T47D (cell line): Measurements from ENCODE around the gene CLASP1.
A peak's percentile ranks its signal among the peaks of the same experiment; 100 is the strongest.

Source experiments
- DNase-seq, 2 experiments: peaks; one replicate each; pipeline versions ENCODE4 v3.0.0 to v3.0.0-alpha.2; 2011 to 2012; ENCODE audit warnings: low read depth in 1 of 2, low spot score in 1 of 2
- JUND ChIP-seq: IDR thresholded peaks from 2 replicates; pipeline ENCODE4 v1.6.1; 2012; ENCODE audit warnings: low read depth
- in situ Hi-C: cut with HindIII; loops from 2 replicates; pipeline ENCODE4 v1.10.0; 2016; ENCODE audit warnings: low sequenced_read_pairs, low pct_unique_long_range_greater_than_20kb

Gene CLASP1

GRCh38 chr2:121605820-121606733, 43.2 kb downstream of the CLASP1 start:
- no peak for TF ChIP-seq JUND
- in situ Hi-C loops: no loop called here
- no peak for DNase-seq

GRCh38 chr2:121603185-121603584, 46.1 kb downstream of the CLASP1 start:
- no peak for DNase-seq
- in situ Hi-C loops: no loop called here
- TF ChIP-seq JUND: no peak

DNA sequence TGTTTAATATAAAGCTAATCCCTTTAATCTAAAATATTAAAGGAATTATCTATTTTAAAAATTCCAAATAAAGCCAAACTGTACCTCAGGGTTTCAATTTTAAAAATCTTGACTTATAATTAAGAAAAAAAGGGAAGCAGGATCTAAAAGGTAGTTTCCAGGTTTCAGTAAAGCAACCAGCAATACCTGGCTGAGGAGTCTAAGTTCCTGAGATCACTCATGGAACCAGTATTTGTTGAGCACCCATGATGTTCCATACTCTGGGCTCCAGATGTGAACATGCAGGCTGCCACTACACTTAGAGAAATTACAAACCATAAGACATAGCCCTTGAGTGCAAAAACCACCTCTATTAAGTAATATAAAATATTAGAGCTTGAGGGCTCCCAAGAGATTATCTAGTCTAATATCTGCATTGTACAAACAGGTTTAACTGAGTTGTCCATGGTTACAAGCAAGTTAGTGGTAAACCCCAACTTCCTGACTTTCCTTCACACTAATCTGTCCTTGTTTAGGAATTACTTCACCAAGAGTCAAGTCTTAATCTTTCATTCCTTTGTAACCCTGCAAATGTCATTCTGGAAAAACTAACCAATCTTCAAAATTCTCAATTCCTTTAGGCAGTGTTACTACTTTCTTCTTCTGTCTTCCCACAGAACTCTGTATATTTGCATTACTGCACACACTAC, 49.2 kb downstream of the CLASP1 start:
- no peak for TF ChIP-seq JUND
- in situ Hi-C loops: no loop called here
- DNase-seq: no peak

DNA sequence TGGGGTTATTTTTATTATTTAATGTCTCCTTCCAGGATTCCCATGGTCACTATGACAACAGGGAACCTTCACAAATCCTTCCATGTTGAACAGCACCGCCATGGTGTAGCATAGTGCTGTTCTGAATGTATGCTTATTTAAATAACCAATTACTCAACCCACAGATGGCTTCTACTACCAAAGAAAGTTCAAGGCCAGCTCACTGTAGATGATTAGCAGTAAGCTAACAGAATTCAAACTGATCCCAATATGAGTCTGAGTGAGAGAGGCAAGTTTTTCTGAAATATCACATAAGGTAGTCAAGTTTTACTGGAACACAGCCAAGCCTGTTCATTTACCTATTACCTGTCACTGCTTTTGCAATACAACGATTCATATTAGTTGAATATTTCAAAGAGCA, 51.2 kb downstream of the CLASP1 start:
- no peak for DNase-seq
- in situ Hi-C loops: no loop called here
- TF ChIP-seq JUND: no peak

GRCh38 chr2:121596221-121597080, 52.8 kb downstream of the CLASP1 start:
- no peak for TF ChIP-seq JUND

DNA sequence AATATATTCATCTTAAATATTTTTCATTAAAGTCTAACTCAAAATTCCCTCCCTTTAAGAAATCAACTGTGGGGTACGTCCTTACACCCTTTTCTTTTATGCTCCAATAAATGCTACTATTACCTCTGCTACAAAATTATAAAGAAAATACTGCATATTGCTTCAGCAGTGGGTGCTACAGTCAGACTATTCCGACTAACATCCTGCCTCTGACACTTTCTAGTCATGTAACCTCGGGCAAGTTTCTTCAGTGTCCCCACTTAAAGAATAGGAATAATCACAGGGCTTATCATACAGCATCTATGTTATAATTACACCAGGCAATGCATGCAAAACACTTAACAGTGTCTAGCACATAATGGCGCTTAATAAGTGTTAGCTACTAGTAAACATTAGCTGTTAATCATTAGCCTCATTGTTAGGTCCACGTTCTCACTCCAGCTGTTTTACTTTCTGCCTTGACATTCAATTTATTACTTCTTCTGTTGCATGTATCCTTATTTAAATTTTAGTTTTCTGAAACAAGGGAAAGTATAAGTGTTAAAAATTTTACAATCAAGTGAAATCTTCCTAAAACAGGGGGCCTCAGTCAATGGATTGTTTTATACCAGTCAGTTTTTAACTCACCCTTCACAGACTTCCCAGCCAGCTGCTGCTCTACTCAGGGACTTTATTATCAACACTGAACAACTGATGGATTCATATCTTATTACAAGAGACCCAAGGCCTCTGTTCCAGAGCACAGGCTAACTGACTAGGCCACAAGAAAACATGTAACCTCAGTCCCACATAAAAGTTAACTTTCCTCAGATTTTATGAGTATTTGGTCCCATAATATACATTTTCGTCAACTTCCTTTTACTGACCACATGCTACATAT, 54.0 kb downstream of the CLASP1 start:
- no peak for TF ChIP-seq JUND
- in situ Hi-C loops: no loop called here
- no peak for DNase-seq

More at GRCh38 chr2:121596221-121597080, 52.8 kb downstream of the CLASP1 start:
- peak; percentile 26 to 59 for DNase-seq
- in situ Hi-C loops: no loop called here

GRCh38 chr2:121591199-121591598, 58.1 kb downstream of the CLASP1 start:
- no peak for TF ChIP-seq JUND
- in situ Hi-C loops: no loop called here
- DNase-seq: no peak

- no peak for TF ChIP-seq JUND
- DNase-seq: no peak
- in situ Hi-C loops: no loop called here
These were observed 60.9 kb downstream of the CLASP1 start for GRCh38 chr2:121588357-121588756.

GRCh38 chr2:121587131-121587530, 62.1 kb downstream of the CLASP1 start:
- TF ChIP-seq JUND: no peak
- no peak for DNase-seq
- in situ Hi-C loops: no loop called here

- no peak for DNase-seq
- in situ Hi-C loops: no loop called here
- no peak for TF ChIP-seq JUND
These were observed 64.5 kb downstream of the CLASP1 start for GRCh38 chr2:121584741-121585140.

DNA sequence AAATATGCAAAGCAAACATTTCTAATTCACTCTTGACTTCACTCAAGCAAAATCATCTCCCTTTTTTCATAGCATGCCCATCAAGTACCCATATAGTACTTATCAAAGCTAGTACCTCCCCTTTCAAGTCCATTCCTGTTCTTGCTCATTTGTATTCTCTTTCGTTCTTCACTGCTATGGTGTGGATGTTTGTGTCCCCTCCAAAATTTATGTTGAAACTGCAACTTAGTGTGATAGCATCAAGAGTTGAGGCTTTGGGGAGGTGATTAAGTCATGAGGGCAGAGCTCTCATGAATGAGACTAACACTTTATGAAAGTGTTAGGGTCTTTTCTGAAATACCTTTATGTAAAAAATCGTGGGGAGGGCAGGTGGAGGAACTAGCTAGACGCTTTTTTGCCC, 65.7 kb downstream of the CLASP1 start:
- in situ Hi-C loops: no loop called here
- DNase-seq: no peak
- no peak for TF ChIP-seq JUND

- DNase-seq: no peak
- no peak for TF ChIP-seq JUND
- in situ Hi-C loops: no loop called here
These were observed 67.0 kb downstream of the CLASP1 start for GRCh38 chr2:121582272-121582671.
